Central memory CD8-positive, alpha-beta T cell (primary cell): Measurements from ENCODE around the gene ZNF33B.
A peak's percentile ranks its signal among the peaks of the same experiment; 100 is the strongest.

ENCODE experiments used
- ATAC-seq: fragments of 150-1000 bp; cut with Tn5 transposase; replicated peaks from 2 replicates; pipeline ENCODE4 v1.10.0; 2022; ENCODE audit warnings: mild to moderate bottlenecking, moderate FRiP score, moderate number of reproducible peaks; ENCODE audit not compliant: poor library complexity, severe bottlenecking; ENCODE audit errors: extremely low read depth
- DNase-seq, 2 donors: peaks; one replicate each; pipeline ENCODE4 v3.0.0; 2021; ENCODE audit warnings: low spot score in 2 of 2
- H3K27ac Mint-ChIP-seq: one replicate; pipeline ENCODE4 v1.8.0; 2022; ENCODE audit warnings: low read depth, mild to moderate bottlenecking, moderate library complexity, mixed read lengths
- H3K27me3 Mint-ChIP-seq: one replicate; pipeline ENCODE4 v1.8.0; 2022; ENCODE audit warnings: mixed read lengths
- H3K36me3 Mint-ChIP-seq: one replicate; pipeline ENCODE4 v1.8.0; 2022; ENCODE audit warnings: mild to moderate bottlenecking, moderate library complexity, mixed read lengths; ENCODE audit not compliant: insufficient read depth
- H3K4me1 Mint-ChIP-seq: one replicate; pipeline ENCODE4 v1.8.0; 2022; ENCODE audit warnings: mixed read lengths
- H3K4me3 Mint-ChIP-seq: one replicate; pipeline ENCODE4 v1.8.0; 2022; ENCODE audit warnings: mild to moderate bottlenecking, moderate library complexity, mixed read lengths
- H3K9me3 Mint-ChIP-seq: one replicate; pipeline ENCODE4 v1.8.0; 2022; ENCODE audit warnings: mixed read lengths

ZNF33B gene

GRCh38 chr10:42640610-42641229 is 2.4 kb upstream of the ZNF33B start:
- Mint-ChIP-seq H3K27ac (no peak overlapping the region), H3K4me1 (peaks cover 13% of the 10 kb centered on the region), H3K9me3 (no peaks in the 10 kb centered on the region), H3K36me3 (peaks cover 14% of the 10 kb centered on the region), H3K27me3 (peaks cover 4% of the 10 kb centered on the region), H3K4me3 (no peak overlapping the region)
- DNase-seq (no peak), ATAC-seq (no peak)

GRCh38 chr10:42638821-42639270 is 476 bp upstream of the ZNF33B start:
- Mint-ChIP-seq H3K4me1 (peaks cover 27% of the 10 kb centered on the region), H3K4me3 (peak overlapping the region; percentile 97), H3K36me3 (peaks cover 20% of the 10 kb centered on the region), H3K27ac (peak overlapping the region; percentile 96), H3K9me3 (no peaks in the 10 kb centered on the region), H3K27me3 (no peaks in the 10 kb centered on the region)
- ATAC-seq (peak; percentile 59), DNase-seq (no peak)

- peaks cover 38% of the 10 kb centered on the region for H3K4me1 Mint-ChIP-seq
- DNase-seq = no peak
- H3K27ac Mint-ChIP-seq = peak overlapping the region; percentile 96
Measured at GRCh38 chr10:42637648-42638054, 719 bp downstream of the ZNF33B start.

GRCh38 chr10:42637142-42637541 is 1.2 kb downstream of the ZNF33B start:
- Mint-ChIP-seq H3K4me1 (peaks cover 42% of the 10 kb centered on the region), H3K27me3 (no peaks in the 10 kb centered on the region), H3K27ac (no peak overlapping the region), H3K36me3 (peaks cover 29% of the 10 kb centered on the region), H3K9me3 (no peaks in the 10 kb centered on the region), H3K4me3 (peak overlapping the region; percentile 97)
- DNase-seq (no peak), ATAC-seq (no peak)

More at GRCh38 chr10:42637648-42638054, 719 bp downstream of the ZNF33B start:
- Mint-ChIP-seq H3K36me3 (peaks cover 24% of the 10 kb centered on the region), H3K4me3 (peak overlapping the region; percentile 97), H3K9me3 (no peaks in the 10 kb centered on the region), H3K27me3 (no peaks in the 10 kb centered on the region)
- no peak for ATAC-seq

- H3K4me1 Mint-ChIP-seq = peaks cover 51% of the 10 kb centered on the region
- H3K4me3 Mint-ChIP-seq = no peak overlapping the region
- H3K36me3 Mint-ChIP-seq = peaks cover 43% of the 10 kb centered on the region
- ATAC-seq (no peak), DNase-seq (no peak)
- H3K9me3 Mint-ChIP-seq = no peaks in the 10 kb centered on the region
- H3K27me3 Mint-ChIP-seq = no peaks in the 10 kb centered on the region
- H3K27ac Mint-ChIP-seq = peak overlapping the region; percentile 63
Measured at GRCh38 chr10:42635098-42635497, 3.3 kb downstream of the ZNF33B start.

GRCh38 chr10:42632564-42632963 is 5.8 kb downstream of the ZNF33B start:
- Mint-ChIP-seq H3K36me3 (peaks cover 52% of the 10 kb centered on the region), H3K4me3 (no peak overlapping the region), H3K27me3 (no peaks in the 10 kb centered on the region)

GRCh38 chr10:42630537-42631134 is 7.7 kb downstream of the ZNF33B start:
- Mint-ChIP-seq H3K4me3 (peak overlapping the region; percentile 43), H3K9me3 (no peaks in the 10 kb centered on the region), H3K36me3 (peaks cover 61% of the 10 kb centered on the region)

More at GRCh38 chr10:42632564-42632963, 5.8 kb downstream of the ZNF33B start:
- ATAC-seq (no peak), DNase-seq (no peak)
- Mint-ChIP-seq H3K9me3 (no peaks in the 10 kb centered on the region), H3K4me1 (peaks cover 61% of the 10 kb centered on the region), H3K27ac (no peak overlapping the region)

GRCh38 chr10:42623929-42624328 is 14.4 kb downstream of the ZNF33B start:
- ATAC-seq (no peak), DNase-seq (no peak)
- Mint-ChIP-seq H3K4me3 (no peak overlapping the region), H3K4me1 (peaks cover 29% of the 10 kb centered on the region), H3K27me3 (no peaks in the 10 kb centered on the region), H3K27ac (no peak overlapping the region), H3K9me3 (peaks cover 5% of the 10 kb centered on the region), H3K36me3 (peaks cover 44% of the 10 kb centered on the region)

More at GRCh38 chr10:42630537-42631134, 7.7 kb downstream of the ZNF33B start:
- H3K27ac Mint-ChIP-seq = peak overlapping the region; percentile 76
- no peaks in the 10 kb centered on the region for H3K27me3 Mint-ChIP-seq
- H3K4me1 Mint-ChIP-seq = peaks cover 54% of the 10 kb centered on the region
- ATAC-seq (peak; percentile 28), DNase-seq (no peak)

GRCh38 chr10:42618424-42618823 is 19.9 kb downstream of the ZNF33B start:
- H3K9me3 Mint-ChIP-seq = no peaks in the 10 kb centered on the region
- H3K27ac Mint-ChIP-seq = no peak overlapping the region
- peaks cover 39% of the 10 kb centered on the region for H3K36me3 Mint-ChIP-seq
- no peak overlapping the region for H3K4me3 Mint-ChIP-seq
- ATAC-seq (no peak), DNase-seq (no peak)
- no peaks in the 10 kb centered on the region for H3K27me3 Mint-ChIP-seq
- peaks cover 31% of the 10 kb centered on the region for H3K4me1 Mint-ChIP-seq

- H3K27me3 Mint-ChIP-seq = no peaks in the 10 kb centered on the region
- no peak overlapping the region for H3K27ac Mint-ChIP-seq
- DNase-seq (no peak), ATAC-seq (no peak)
- H3K9me3 Mint-ChIP-seq = no peaks in the 10 kb centered on the region
- H3K36me3 Mint-ChIP-seq = peaks cover 38% of the 10 kb centered on the region
- H3K4me1 Mint-ChIP-seq = peaks cover 17% of the 10 kb centered on the region
- no peak overlapping the region for H3K4me3 Mint-ChIP-seq
Measured at GRCh38 chr10:42615419-42615818, 23.0 kb downstream of the ZNF33B start.

- Mint-ChIP-seq H3K27me3 (no peaks in the 10 kb centered on the region), H3K36me3 (peaks cover 31% of the 10 kb centered on the region), H3K27ac (no peak overlapping the region), H3K4me3 (no peak overlapping the region), H3K4me1 (peaks cover 20% of the 10 kb centered on the region), H3K9me3 (no peaks in the 10 kb centered on the region)
- no peak for DNase-seq
- ATAC-seq = no peak
Measured at GRCh38 chr10:42609872-42610271, 28.5 kb downstream of the ZNF33B start.

GRCh38 chr10:42598249-42598873 is 40.0 kb downstream of the ZNF33B start:
- ATAC-seq (no peak), DNase-seq (no peak)
- Mint-ChIP-seq H3K27me3 (no peaks in the 10 kb centered on the region), H3K4me1 (no peaks in the 10 kb centered on the region), H3K36me3 (peaks cover 30% of the 10 kb centered on the region), H3K4me3 (no peak overlapping the region), H3K27ac (no peak overlapping the region), H3K9me3 (peaks cover 35% of the 10 kb centered on the region)

GRCh38 chr10:42596196-42596595 is 42.2 kb downstream of the ZNF33B start:
- ATAC-seq = no peak
- Mint-ChIP-seq H3K4me1 (no peaks in the 10 kb centered on the region), H3K27ac (no peak overlapping the region), H3K4me3 (no peak overlapping the region), H3K27me3 (no peaks in the 10 kb centered on the region), H3K36me3 (peaks cover 31% of the 10 kb centered on the region), H3K9me3 (peaks cover 42% of the 10 kb centered on the region)
- DNase-seq = no peak
